Effector memory CD8-positive, alpha-beta T cell (primary cell): ENCODE data around the gene CYP3A5.
A peak's percentile ranks its signal among the peaks of the same experiment; 100 is the strongest.

ENCODE experiments used
- ATAC-seq: fragments of 150-1000 bp; cut with Tn5 transposase; replicated peaks from 2 replicates; pipeline ENCODE4 v1.10.0; 2021; ENCODE audit warnings: mild to moderate bottlenecking, moderate library complexity
- DNase-seq, 3 experiments: peaks; one replicate each; pipeline ENCODE4 v3.0.0; 2021
- H3K27ac Mint-ChIP-seq, 2 donors: one replicate each; pipeline ENCODE4 v1.8.0; 2022; ENCODE audit warnings: mild to moderate bottlenecking in 2 of 2, mixed read lengths in 2 of 2, moderate library complexity in 2 of 2
- H3K27me3 Mint-ChIP-seq, 2 donors: one replicate each; pipeline ENCODE4 v1.8.0; 2022; ENCODE audit warnings: mixed read lengths in 2 of 2
- H3K36me3 Mint-ChIP-seq: one replicate; pipeline ENCODE4 v1.8.0; 2022; ENCODE audit warnings: mild to moderate bottlenecking, moderate library complexity, mixed read lengths; ENCODE audit not compliant: insufficient read depth
- H3K4me1 Mint-ChIP-seq, 2 donors: one replicate each; pipeline ENCODE4 v1.8.0; 2022; ENCODE audit warnings: low read depth in 2 of 2, mixed read lengths in 2 of 2
- H3K4me3 Mint-ChIP-seq, 2 donors: one replicate each; pipeline ENCODE4 v1.8.0; 2022; ENCODE audit warnings: mild to moderate bottlenecking in 2 of 2, mixed read lengths in 2 of 2, moderate library complexity in 2 of 2
- H3K9me3 Mint-ChIP-seq, 2 donors: one replicate each; pipeline ENCODE4 v1.8.0; 2022; ENCODE audit warnings: mixed read lengths in 2 of 2

The CYP3A5 gene

GRCh38 chr7:99624484-99624883 is 55.3 kb downstream of the CYP3A5 start:
- Mint-ChIP-seq H3K27ac (peak overlapping the region; percentile 94 to 98), H3K36me3 (peaks cover 67% of the 10 kb centered on the region), H3K4me1 (peaks cover 37% of the 10 kb centered on the region in 2 donors), H3K27me3 (no peaks in the 10 kb centered on the region), H3K4me3 (peak overlapping the region; percentile 89 to 92), H3K9me3 (no peaks in the 10 kb centered on the region)
- ATAC-seq (peak; percentile 95), DNase-seq (peak; percentile 67 to 71 (median 70))

- DNase-seq (peak in 1 of 3 experiments; percentile 17), ATAC-seq (peak; percentile 29)
- Mint-ChIP-seq H3K4me1 (peaks cover 40 to 43% of the 10 kb centered on the region in 2 donors), H3K36me3 (peaks cover 66% of the 10 kb centered on the region), H3K9me3 (no peaks in the 10 kb centered on the region), H3K4me3 (peak overlapping the region; percentile 89 to 92), H3K27me3 (no peaks in the 10 kb centered on the region), H3K27ac (peak overlapping the region; percentile 94 to 98)
Observed at GRCh38 chr7:99623702-99624447, 55.9 kb downstream of the CYP3A5 start.

GRCh38 chr7:99623091-99623693 is 56.6 kb downstream of the CYP3A5 start:
- ATAC-seq, result no peak

GRCh38 chr7:99622596-99622995 is 57.2 kb downstream of the CYP3A5 start:
- Mint-ChIP-seq H3K27ac (peak overlapping the region; percentile 94 to 98), H3K4me3 (no peak overlapping the region), H3K9me3 (no peaks in the 10 kb centered on the region), H3K4me1 (peaks cover 50 to 55% of the 10 kb centered on the region in 2 donors), H3K27me3 (no peaks in the 10 kb centered on the region), H3K36me3 (peaks cover 62% of the 10 kb centered on the region)
- DNase-seq (no peak), ATAC-seq (no peak)

More at GRCh38 chr7:99623091-99623693, 56.6 kb downstream of the CYP3A5 start:
- H3K27ac Mint-ChIP-seq, result peak overlapping the region; percentile 94 to 98
- no peaks in the 10 kb centered on the region for H3K9me3 Mint-ChIP-seq
- no peaks in the 10 kb centered on the region for H3K27me3 Mint-ChIP-seq
- H3K4me3 Mint-ChIP-seq, result peak overlapping the region; percentile 89 to 92
- peaks cover 68% of the 10 kb centered on the region for H3K36me3 Mint-ChIP-seq
- peaks cover 45 to 50% of the 10 kb centered on the region in 2 donors for H3K4me1 Mint-ChIP-seq
- no peak for DNase-seq

GRCh38 chr7:99621271-99621670 is 58.5 kb downstream of the CYP3A5 start:
- ATAC-seq (no peak), DNase-seq (no peak)
- no peak overlapping the region for H3K4me3 Mint-ChIP-seq
- H3K27me3 Mint-ChIP-seq, result no peaks in the 10 kb centered on the region
- H3K27ac Mint-ChIP-seq, result peak overlapping the region in 1 of 2 donors; percentile 39
- H3K36me3 Mint-ChIP-seq, result peaks cover 67% of the 10 kb centered on the region
- peaks cover 61 to 67% of the 10 kb centered on the region in 2 donors for H3K4me1 Mint-ChIP-seq
- H3K9me3 Mint-ChIP-seq, result no peaks in the 10 kb centered on the region

GRCh38 chr7:99619571-99620130 is 60.1 kb downstream of the CYP3A5 start:
- no peaks in the 10 kb centered on the region for H3K27me3 Mint-ChIP-seq
- peak overlapping the region; percentile 92 to 95 for H3K27ac Mint-ChIP-seq
- peaks cover 64% of the 10 kb centered on the region for H3K36me3 Mint-ChIP-seq
- H3K4me1 Mint-ChIP-seq, result peaks cover 50 to 60% of the 10 kb centered on the region in 2 donors
- H3K4me3 Mint-ChIP-seq, result no peak overlapping the region
- DNase-seq, result no peak
- no peak for ATAC-seq
- H3K9me3 Mint-ChIP-seq, result no peaks in the 10 kb centered on the region

- DNase-seq (no peak), ATAC-seq (no peak)
- Mint-ChIP-seq H3K4me1 (peaks cover 40 to 51% of the 10 kb centered on the region in 2 donors), H3K36me3 (peaks cover 54% of the 10 kb centered on the region), H3K27ac (peak overlapping the region; percentile 92 to 95), H3K4me3 (peak overlapping the region in 1 of 2 donors; percentile 19), H3K27me3 (no peaks in the 10 kb centered on the region), H3K9me3 (no peaks in the 10 kb centered on the region)
Observed at GRCh38 chr7:99618726-99619125, 61.1 kb downstream of the CYP3A5 start.

- Mint-ChIP-seq H3K27ac (peak overlapping the region; percentile 92 to 95), H3K36me3 (peaks cover 43% of the 10 kb centered on the region), H3K27me3 (no peaks in the 10 kb centered on the region), H3K4me1 (peaks cover 31 to 43% of the 10 kb centered on the region in 2 donors), H3K4me3 (peak overlapping the region; percentile 96), H3K9me3 (no peaks in the 10 kb centered on the region)
- DNase-seq (no peak), ATAC-seq (no peak)
Observed at GRCh38 chr7:99617192-99617781, 62.5 kb downstream of the CYP3A5 start.

- peak; percentile 97 for ATAC-seq
- peaks cover 37% of the 10 kb centered on the region for H3K36me3 Mint-ChIP-seq
- H3K27me3 Mint-ChIP-seq, result no peaks in the 10 kb centered on the region
- peaks cover 31 to 43% of the 10 kb centered on the region in 2 donors for H3K4me1 Mint-ChIP-seq
- H3K27ac Mint-ChIP-seq, result peak within 1 kb of the TSS; percentile 92 to 95
- no peaks in the 10 kb centered on the region for H3K9me3 Mint-ChIP-seq
- peak; percentile 77 to 79 (median 79) for DNase-seq
- H3K4me3 Mint-ChIP-seq, result peak within 1 kb of the TSS; percentile 96
Observed at GRCh38 chr7:99616359-99617191, 63.2 kb downstream of the CYP3A5 start, which contains the start of gene ZSCAN25. Gene ZSCAN25, plus strand, starts transcription at chr7:99616946. Its CDS starts 2,661 bp downstream, at chr7:99619607.

- H3K27ac Mint-ChIP-seq, result peak overlapping the region; percentile 92 to 95
- H3K4me1 Mint-ChIP-seq, result peaks cover 31 to 43% of the 10 kb centered on the region in 2 donors
- ATAC-seq, result no peak
- no peaks in the 10 kb centered on the region for H3K9me3 Mint-ChIP-seq
- DNase-seq, result no peak
- no peaks in the 10 kb centered on the region for H3K27me3 Mint-ChIP-seq
- H3K4me3 Mint-ChIP-seq, result peak overlapping the region; percentile 96
- peaks cover 31% of the 10 kb centered on the region for H3K36me3 Mint-ChIP-seq
Observed at GRCh38 chr7:99615989-99616358, 63.8 kb downstream of the CYP3A5 start.

GRCh38 chr7:99614495-99614894 is 65.3 kb downstream of the CYP3A5 start:
- ATAC-seq (no peak), DNase-seq (no peak)
- Mint-ChIP-seq H3K4me1 (peaks cover 27 to 40% of the 10 kb centered on the region in 2 donors), H3K36me3 (peaks cover 18% of the 10 kb centered on the region), H3K9me3 (no peaks in the 10 kb centered on the region), H3K27ac (no peak overlapping the region), H3K27me3 (peaks cover 0 to 9% of the 10 kb centered on the region in 2 donors), H3K4me3 (no peak overlapping the region)

GRCh38 chr7:99607548-99607947 is 72.2 kb downstream of the CYP3A5 start:
- Mint-ChIP-seq H3K4me1 (no peaks in the 10 kb centered on the region), H3K9me3 (no peaks in the 10 kb centered on the region), H3K27ac (no peak overlapping the region), H3K4me3 (no peak overlapping the region), H3K36me3 (no peaks in the 10 kb centered on the region), H3K27me3 (peaks cover 0 to 9% of the 10 kb centered on the region in 2 donors)
- ATAC-seq (no peak), DNase-seq (no peak)
